Left renal pelvis (tissue), 4 donors: ENCODE data around the gene VCX. TPM values are rescaled to one million over a fixed set of nuclear protein-coding genes. Genes with fewer than 3 reads are reported as not detected.
"Not testable (repeated sequence)": the region's sequence is repeated elsewhere in the genome, so short reads cannot be mapped to it uniquely, and the experiment has no call there.

Experiments
- DNase-seq, 4 donors: peaks; one replicate each; pipeline ENCODE4 v3.0.0-alpha.2; 2013; ENCODE audit warnings: low read depth in 4 of 4, low spot score in 3 of 4
- polyA plus RNA-seq, 4 donors: library from polyadenylated mRNA; unstranded; fragments of 120-200 nt; gene quantifications; one replicate each; pipeline ENCODE4 v1.2.1, GENCODE V29; 2013; ENCODE audit not compliant: insufficient read length in 4 of 4

Gene VCX
- polyA plus RNA-seq, result under 1 TPM in 1 of 4 donors, not detected in 3; 0.50 TPM

- DNase-seq, result not testable (repeated sequence)
These were observed at the start of gene VCX for GRCh38 chrX:7842871-7843270. Gene VCX (plus strand): TSS chrX:7843171. CDS start chrX:7843204, 33 bp downstream.

GRCh38 chrX:7798327-7798726 is 44.6 kb upstream of the VCX start:
- no peak for DNase-seq

GRCh38 chrX:7801711-7802110 is 41.3 kb upstream of the VCX start:
- DNase-seq, result no peak

DNA sequence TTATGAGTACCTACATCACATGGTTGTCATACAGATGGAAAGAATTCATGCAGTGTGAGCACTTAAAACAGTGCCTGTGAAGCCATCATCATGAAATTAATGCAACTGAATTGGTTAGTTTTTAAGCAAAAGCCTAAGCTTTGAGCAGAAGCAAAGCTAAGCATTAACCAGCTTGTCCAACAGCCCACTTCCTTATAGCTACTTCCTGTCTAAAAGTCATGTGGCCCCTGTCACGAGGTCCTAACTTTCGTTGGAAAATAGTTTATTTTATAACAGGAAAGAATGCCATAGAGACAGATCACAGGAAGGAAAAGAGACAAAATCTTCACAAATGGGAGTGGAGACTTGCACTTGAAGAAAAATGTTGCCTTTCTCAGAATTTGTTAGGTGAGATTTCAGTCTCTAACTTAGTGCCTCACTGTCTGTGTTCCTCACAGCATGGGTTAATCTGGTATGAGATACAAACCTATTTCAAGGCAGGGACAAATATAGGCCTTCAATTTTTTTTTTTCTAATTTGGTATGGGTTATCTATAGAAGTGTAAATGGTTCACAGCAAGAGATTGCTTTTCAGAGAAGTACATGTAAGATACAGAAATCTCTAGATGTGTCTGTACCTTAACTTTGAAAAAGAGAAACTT is 27.7 kb upstream of the VCX start:
- no peak for DNase-seq

DNA sequence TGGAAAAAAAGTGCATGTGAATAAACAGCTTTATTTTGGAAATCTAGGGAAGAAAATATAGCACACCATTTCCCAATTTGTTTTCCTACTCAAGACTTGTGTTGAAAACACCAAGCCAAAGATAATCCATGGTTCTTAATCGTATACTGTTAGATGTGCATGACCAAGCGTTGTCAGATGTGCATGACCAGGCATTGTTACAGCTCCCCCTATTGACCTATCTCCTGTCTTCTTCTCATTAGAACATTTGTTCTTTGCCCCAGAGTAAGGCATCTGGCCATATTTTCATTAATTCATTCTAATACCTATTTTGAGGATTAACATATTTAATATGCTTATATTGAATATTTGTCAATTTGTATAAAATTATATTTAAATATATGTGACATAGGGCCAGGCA is 14.4 kb upstream of the VCX start:
- no peak for DNase-seq

DNA sequence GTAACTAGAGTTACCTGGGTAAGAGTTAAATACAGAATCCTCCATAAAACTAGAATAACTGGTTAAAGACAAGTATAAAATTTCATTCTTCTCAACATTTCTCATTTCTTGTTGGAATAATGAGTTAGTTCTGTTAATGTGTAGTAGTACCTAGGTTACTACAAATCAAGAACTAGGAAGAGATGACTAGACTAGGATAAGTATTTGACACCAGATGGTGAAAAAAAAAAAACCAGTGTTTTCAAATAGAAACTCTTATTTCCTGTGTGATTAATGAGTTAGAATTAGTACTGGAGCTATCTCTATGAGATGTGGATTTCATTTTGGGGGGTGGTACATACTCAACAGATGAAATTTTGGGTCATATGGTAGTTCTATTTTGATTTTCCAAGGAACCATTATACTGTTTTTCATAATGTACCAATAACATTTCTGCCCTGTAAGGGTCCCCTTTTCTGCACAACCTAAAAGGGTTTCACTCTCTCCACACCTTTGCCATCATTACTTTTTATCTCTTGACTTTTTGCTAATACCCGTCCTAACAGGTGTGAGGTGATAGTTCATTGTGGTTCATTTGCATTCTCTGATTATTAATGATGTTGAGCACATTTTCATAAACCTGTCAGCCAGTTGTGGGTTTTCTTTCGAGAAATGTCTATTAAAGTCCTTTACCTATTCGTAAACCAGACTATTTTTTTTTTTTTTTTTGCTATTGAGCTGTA is 1.7 kb upstream of the VCX start:
- no peak for DNase-seq

DNA sequence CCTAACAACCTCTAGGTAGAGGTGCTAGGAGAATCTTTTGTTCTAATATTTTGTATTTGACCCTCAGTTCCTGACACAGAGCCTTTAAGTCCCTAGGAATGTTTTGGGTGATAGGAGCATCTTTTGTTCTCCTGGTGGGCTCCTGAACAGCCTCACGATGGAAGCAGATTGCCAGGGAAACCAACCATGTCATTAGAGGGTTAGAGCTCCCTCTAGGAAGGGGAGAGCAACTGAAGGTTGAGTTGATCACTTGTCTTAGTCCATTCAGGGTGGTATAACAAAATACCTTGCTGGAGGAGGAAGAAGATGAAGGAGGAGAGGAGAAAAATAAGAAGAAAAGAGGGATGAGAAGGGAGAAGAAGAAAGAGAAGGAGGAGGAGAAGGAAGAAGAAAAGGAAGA is 9.2 kb downstream of the VCX start:
- DNase-seq, result no peak

GRCh38 chrX:7872042-7872441 is 29.1 kb downstream of the VCX start:
- no peak for DNase-seq

- no peak for DNase-seq
These were observed 34.0 kb downstream of the VCX start for GRCh38 chrX:7876957-7877356.

- DNase-seq, result no peak
These were observed 46.2 kb downstream of the VCX start for GRCh38 chrX:7889135-7889534.

DNA sequence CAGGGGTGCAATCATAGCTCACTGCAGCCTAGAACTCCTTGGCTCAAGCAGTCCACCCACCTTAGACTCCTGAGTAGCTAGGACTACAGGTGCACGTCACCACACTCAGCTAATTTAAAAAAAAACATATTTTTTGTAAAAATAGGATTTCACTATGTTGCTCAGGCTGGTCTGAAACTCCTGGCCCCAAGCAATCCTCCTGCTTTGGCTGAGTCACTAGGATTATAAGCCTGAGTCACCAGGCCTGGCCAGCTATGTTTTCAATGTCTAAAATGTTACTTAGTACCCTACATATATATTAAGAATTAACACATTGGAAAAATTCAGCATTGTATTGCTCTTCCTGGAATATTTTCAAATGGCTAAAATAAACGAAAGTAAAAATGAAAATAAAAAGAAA is 46.7 kb downstream of the VCX start:
- DNase-seq, result no peak

DNA sequence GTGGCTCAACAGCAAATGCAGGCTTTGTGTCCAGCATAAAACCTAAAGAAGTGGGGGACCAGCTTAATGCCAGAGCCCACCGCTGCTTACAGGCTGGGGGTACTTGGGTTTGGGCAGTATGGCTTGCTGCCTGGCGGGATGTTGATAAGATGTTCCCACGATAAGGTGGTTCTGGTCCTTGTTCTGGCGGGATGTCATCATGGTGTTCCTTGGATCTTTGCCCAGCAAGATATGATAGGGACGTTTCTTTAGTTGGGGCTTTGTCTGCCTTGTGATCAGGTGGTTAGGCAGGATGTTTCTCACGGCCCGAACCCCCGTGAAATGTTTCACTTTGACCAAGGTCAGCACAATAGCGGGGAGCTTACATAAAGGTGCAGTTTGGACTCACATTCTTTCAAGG is 49.0 kb downstream of the VCX start:
- DNase-seq, result no peak

Other genes starting within 250 kb of the VCX start
- gene PNPLA4, start 84.2 kb downstream of the VCX start, polyA plus RNA-seq, result 10 to 100 TPM; 17.5 to 28.1 (median 27.1) TPM